Myocyte (in vitro differentiated cells): Measurements from ENCODE around the gene CACNG8. TPM values are rescaled to one million over a fixed set of nuclear protein-coding genes. Genes with fewer than 3 reads are reported as not detected.
"Not testable (repeated sequence)": the region's sequence is repeated elsewhere in the genome, so short reads cannot be mapped to it uniquely, and the experiment has no call there.

Experiments
- DNase-seq: peaks from one replicate; pipeline ENCODE4 v3.0.0-alpha.2; 2012; ENCODE audit warnings: low read depth
- polyA plus RNA-seq: library from polyadenylated mRNA; unstranded; fragments of >200 nt; gene quantifications from one replicate; pipeline ENCODE4 v1.2.1, GENCODE V29; 2012; ENCODE audit warnings: missing spikeins
- total RNA-seq: library from RNA; depleted of rRNA; stranded (reverse); fragments of >200 nt; gene quantifications from 2 replicates; pipeline ENCODE4 v1.2.3, GENCODE V29; 2014

The CACNG8 gene
- total RNA-seq = 0.03 TPM in 1 of 2 replicates, not detected in the other
- polyA plus RNA-seq = 0.03 TPM

DNA sequence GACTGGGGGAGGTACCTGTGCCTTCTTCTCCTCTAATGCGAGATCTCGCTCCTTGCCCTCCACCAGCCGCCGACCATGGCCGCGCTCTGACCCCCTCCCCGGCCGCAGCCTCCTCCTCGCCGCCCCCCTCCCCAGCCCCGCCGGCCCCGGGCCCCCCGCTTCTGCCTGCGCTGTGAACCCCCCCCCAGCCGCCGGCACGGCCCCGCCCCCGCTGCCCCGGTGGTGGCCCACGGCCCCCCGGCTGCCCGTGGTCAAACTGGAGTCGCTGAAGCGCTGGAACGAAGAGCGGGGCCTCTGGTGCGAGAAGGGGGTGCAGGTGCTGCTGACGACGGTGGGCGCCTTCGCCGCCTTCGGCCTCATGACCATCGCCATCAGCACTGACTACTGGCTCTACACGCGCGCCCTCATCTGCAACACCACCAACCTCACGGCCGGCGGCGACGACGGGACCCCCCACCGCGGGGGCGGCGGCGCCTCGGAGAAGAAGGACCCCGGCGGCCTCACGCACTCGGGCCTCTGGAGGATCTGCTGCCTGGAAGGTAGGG, at the start of gene CACNG8:
Gene CACNG8 (plus strand): TSS at position 51 of the 545 bp plus-strand sequence.
- no peak for DNase-seq

DNA sequence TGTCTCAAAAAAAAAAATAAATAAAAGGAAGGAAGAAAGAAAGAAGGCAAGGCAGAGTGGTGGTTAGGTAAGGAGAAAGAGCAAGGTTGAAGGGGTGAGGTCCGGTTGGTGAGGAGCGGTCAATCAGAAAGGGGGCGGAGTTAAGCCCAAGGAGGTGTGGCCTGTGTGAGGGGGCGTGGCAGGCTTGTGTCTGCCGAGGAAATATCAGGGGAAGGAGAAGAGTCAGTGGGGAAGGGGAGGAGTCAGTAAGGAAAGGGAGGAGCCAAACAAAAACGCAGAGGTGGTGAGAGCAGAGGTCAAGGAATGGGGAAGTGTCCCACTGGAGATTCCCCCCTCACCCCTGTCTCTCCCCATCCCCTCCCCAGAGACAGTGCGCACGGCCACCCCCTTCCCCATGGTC, 47.7 kb upstream of the CACNG8 start:
- DNase-seq = no peak

DNA sequence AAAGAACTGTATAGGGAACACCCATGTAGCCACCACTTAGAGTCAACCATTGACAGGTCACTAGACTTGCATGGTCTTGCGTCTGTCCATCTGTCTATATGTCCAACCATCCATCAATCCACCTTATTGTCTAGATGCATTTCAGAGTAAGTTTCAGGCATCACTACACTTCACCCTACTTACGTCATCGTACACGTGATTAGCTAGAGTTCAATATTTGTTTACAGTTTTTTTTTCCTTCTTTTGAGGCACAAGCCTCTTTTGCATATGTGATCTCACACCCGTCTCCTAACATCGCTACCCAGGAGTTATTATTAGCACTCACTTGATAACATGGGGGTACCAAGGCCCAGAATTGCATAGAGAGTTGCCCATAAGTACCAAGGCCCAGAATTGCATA, 46.7 kb upstream of the CACNG8 start:
- no peak for DNase-seq

DNA sequence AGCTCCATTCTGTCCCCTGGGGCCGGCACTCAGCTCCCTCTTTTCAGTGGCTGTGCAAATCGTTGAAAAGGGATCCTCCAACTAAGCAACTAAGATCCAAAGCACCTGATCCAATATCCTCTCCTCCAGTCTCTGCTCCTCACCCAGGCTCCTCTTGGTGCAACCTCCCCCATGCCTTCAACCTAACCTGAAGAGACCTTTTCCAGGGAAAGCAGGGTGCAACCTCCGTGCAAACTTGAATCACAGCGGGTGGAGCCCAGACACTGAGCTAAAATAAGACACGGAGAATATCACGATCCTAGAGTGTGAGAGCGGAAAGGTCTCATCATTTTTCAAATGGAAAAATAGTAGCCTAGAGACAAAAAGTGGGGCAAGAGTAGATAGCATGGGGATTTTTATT, 45.4 kb upstream of the CACNG8 start:
- no peak for DNase-seq

DNA sequence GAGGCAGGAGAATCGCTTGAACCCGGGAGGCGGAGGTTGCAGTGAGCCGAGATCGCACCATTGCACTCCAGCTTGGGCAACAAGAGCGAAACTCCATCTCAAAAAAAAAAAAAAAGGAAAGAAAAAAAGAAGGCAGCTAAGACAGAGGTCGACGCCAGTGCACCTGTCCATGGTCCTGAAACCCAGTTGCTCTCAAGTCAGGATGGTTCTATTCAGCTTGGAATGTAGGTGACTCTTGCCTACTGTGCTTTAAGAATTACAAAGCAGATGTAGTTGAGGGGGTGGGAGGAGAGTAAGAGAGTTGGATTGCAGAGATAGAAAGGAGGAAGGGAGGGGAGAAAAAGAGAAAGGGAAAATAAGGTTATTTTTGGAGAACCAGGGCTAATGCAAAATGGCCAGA, 35.0 kb upstream of the CACNG8 start:
- peak; percentile 71 for DNase-seq

DNA sequence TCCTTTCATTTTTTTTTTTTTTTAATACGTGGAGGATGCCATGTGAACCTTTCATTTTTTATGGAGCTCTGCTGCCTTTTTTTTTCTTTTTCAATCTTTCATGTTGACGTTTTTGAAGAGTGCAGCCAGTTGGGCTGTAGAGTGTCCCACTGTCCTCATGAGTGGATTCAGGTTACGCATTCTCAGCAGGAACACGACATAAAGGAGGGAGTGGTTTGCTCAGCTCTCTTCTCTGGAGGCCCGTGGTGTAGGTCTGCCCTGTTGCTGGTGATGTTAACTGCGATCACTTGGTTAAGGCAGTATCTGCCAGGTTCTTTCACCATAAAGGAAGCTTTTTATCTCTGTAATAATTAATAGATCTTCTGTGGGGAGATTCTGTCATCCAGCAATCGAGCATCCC, 26.7 kb upstream of the CACNG8 start:
- peak; percentile 5 for DNase-seq

DNA sequence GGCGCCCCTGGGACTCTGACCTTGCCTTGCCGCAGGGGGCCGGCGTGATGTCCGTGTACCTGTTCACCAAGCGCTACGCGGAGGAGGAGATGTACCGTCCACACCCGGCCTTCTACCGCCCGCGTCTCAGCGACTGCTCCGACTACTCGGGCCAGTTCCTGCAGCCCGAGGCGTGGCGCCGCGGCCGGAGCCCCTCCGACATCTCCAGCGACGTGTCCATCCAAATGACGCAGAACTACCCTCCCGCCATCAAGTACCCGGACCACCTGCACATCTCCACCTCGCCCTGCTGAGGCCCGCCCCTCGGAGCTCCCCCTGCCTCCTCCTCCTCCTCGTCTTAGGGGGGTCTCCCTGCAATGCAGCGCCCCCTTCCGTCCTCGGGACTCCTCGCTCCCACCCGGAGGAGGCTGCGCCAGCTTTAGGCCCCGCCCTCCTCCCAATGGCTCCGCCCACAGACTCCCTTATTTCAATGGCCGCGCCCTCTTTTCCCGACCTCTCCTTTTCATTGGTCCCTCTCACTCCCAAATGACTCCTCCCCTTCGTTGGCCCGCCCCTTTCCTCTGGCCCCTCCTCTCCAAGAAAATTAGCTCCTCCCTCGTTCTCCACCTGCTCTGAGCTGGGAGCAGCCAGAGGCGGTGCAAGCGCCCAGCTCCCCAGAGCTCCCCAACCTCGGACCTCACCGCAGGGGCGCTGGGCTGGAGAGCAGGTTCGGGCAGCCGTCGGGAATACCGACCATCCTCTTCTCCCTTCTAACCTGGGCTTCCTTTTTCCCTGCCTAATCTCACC, 20.5 kb upstream of the CACNG8 start:
- DNase-seq = no peak

DNA sequence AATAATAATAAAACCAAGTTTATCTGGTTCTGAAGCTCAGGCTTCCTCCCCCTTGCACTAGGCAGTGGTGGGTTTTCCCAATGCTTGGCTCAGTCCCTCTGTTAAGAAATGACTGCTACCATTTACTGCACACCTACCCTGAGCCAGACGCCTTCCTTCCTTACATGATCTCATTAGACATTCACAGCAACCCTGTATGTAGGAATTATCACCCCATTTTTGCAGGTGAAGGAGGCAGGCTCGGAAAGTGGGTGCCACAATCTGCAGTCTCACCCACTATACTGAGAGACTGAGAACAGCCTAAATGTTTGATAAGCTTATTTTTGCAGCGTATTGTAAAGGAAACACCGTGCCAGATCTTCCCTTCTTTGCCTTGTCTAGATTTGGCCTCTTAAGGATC, 18.3 kb upstream of the CACNG8 start:
- DNase-seq = no peak

DNA sequence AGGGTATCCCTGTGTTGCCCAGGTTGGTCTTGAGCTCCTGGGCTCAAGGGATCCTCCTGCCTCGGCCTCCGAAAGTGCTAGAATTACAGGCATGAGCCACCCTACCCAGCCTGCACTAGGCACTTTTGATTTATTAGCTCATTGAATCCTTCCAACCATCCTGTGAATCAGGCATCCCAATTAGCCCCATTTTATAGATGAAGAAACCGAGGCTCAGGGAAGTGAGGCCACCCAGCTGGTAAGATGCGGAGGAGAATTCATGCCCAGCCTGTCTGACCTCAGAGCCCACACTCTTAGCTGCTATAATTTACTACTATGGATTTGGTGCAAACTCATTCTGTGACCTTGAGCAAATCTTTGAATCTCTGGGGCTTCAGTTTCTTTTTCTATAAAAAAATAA, 17.8 kb upstream of the CACNG8 start:
- DNase-seq = no peak

DNA sequence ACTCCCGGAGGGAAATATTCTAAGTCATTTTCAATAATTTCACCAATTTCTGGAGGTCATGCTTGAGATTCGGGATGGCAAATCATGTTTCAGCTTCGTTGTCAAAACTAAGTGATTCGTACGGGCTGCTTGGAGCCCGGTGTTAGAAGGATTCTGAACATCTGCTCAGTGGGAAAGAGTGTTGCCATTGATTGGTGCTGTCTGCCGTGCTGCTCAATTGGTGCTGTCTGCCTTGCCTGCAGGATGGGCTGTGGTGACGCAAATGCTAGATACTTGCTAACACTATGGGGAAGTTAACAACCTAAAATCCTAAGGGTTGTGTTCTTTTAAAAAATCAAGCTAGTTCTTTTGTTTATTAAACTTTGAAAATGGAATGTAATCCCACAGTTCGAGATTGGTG, 17.3 kb upstream of the CACNG8 start:
- DNase-seq = peak; percentile 9

DNA sequence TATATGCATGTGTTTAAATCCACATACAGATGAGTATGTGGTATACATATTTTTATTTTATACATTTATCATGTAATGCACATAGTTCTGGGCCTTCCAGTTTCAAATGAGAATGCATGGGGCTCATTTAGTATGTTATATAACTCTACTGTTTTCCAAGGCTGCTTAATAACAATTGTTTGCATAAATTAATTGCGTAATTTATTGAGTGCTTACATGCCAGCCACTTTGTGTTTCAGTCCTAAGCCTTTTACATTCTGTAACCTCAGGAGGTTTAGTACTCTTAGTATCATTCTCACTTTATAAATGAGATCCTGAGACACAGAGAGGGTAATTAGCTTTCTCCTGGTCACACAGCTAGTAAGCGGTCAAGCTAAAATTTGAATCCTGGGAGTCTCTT, 16.7 kb upstream of the CACNG8 start:
- DNase-seq = no peak

DNA sequence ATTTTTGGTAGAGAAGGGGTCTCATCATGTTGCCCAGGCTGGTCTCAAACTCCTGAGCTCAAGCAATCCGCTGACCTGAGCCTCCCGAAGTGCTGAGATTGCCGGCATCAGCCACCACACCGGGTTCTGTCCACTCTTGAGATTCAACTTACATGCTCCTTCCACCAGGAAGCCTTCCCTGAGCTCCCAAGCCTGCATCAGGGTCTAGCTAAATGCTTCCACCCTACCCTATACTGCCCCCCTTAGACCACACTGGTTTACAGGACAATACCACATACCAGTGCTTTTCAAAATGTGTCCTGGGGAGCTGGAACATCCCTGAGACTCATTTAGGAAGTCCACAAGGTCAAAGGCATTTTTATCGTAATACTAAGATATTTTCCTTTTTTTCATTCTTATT, 15.1 kb upstream of the CACNG8 start:
- no peak for DNase-seq

DNA sequence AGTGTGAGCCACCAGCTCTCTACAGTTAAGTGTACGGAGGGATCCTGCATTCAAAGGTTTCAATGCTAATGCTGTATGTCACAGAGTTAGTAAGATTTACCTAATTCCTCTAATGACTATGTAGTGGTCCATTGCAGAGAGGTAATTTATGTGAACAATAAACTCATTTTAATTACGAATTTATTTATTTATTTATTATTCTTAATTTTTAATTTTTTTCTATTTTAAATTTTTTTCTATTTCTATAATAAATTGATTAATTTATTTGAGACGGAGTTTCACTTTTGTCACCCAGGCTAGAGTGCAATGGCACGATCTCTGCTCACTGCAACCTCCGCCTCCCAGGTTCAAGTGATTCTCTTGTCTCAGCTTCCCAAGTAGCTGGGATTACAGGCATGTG, 14.1 kb upstream of the CACNG8 start:
- DNase-seq = not testable (repeated sequence)

DNA sequence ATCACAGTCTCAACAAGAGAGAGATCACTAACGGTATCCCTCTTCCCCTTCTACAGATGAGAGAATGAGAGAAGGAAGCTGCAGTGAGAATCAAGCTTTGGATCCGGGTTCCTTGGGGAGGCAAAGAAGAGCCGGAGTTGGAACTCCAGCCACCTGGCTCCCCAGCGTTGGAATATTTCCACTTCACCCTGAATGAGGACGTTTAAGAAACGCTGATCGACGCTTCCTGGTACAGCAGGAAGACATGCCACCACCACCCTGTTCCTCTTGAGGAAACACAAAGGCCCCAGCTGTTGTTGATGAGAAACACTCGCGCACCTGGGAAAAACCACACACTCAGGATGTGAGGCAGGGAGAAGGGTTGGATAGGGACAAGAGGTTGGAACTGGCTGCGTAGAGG, 11.3 kb upstream of the CACNG8 start:
- DNase-seq = no peak

DNA sequence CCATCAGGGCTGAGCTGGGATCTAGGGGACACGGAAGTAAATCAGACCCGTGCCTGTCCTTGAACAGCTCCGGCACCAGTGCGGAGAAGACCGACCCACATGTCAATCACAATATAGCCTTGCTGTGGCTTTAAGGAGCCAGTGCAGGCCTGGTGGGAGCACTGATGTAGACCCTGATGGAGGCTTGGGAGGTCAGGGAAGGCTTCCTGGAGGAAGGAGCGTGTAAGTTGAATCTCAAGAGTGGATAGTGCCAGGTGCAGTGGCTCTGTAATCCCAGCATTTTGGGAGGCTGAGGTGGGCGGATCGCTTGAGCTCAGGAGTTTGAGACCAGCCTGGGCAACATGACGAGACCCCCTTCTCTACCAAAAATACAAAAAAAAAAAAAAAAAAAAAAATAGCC, 10.8 kb upstream of the CACNG8 start:
- DNase-seq = no peak

DNA sequence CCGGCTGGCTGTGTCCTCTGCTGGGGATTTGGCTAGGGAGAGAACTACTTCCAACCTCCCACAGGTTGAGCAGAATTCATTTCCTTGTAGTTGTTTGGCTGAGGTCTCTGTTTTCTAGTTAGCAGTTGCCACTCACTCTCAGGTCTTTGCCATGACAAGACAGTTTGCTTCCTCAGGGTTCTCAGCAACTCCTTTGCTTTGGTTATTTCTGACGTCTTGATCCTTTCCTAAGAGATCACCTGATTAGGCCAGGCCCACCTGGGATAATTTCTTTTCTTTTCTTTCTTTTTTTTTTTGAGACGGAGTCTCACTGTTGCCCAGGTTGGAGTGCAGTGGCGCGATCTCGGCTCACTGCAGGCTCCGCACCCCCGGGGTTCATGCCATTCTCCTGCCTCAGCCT, 9.4 kb upstream of the CACNG8 start:
- DNase-seq = no peak

DNA sequence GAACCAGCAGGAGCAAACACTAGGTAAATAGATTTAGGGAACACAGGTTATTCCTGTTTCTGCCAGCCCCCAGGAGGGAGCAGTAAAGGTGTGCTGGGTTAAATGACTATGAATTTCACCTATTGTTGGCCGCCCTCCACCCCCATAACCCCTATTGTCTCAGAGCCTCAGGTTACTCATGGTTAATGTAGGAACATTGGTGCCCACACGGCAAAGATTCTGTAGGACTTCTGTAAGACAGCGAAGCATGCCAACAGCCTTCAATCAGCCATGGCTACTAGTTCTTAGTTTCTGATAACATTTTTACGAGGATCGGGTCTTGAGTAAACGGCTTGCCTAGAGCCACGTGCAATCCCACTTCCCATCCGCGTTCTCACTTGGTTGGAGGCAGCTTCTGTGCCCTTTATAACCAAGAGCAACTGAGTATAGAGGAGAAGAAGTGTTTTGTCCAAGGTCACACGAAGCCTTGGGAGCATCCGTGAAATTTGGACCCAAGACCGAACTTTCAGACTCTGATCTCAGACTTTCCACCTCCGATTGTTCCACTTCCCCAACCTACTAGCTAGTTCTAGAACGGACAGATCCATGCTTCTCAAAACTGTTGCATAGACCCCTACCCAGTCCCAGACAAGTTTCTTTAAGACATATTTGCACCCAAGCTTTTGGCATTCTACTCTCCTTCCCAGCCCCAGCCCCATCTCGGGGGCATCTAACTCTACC, 5.1 kb upstream of the CACNG8 start:
- no peak for DNase-seq

DNA sequence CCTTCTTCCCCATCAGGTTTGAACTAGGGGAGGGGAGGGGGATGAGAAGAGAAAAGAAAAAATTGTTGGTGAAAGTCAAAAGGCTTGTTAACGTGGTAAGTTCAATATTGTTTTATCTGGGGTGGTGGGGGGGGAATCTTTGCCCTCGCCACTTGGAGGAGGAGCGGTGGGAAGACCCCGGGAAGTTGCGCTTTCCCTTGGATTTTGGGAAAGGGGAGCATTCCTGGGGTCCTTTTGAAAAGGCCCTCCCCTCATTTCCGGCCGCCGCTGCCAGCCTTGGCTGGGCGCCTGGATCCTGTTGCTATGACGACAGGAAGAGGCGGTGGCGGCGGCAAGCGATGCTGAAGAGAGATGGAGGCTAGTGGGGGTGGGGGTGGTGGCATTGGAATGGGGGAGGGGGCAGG, 4.6 kb upstream of the CACNG8 start:
- DNase-seq = no peak

DNA sequence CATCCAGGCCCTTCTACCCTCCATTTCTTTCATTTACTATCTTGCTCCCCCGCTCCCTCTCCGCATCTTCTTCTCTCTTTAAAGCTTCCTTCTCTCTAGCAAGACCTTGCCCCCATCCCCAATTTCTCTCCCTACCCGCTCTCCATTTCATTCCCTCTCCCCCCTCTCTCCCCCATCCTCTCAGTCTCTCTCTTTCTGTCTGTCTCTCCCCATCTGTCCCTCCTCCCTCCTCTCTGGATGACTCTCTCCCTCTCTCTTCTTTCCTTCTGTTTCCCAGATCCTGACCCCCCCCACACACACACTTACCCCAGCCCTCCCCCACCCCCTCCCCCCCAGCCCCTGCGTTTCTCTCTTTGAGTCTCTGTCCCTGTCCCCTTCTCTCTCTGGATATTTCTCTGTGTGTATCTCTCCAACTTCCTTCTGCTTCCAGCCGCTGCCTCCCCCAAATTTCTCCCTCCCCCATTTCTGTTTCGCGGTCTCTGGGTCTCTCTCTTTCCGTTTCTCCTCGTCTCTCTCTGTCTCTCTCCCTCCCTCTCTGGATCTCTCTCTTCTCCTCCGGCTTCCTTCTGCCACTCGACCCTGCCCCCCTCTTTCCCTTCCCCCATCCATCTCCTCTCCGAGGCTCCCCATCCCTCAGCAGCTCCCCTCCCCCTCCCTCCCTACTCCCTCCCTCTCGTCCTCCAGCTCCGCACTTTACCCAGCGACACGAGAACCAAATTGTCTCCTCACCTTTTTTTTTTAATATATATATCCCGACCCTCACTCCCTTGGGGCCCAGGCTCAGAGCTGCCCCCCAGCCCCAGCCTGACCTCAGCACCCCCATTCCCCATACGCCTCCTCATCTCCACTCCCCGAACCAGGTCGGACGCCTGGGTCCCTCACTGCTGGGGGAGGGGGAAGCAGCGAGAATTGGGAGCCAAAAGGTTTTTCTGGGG, 3.6 kb upstream of the CACNG8 start:
- no peak for DNase-seq

DNA sequence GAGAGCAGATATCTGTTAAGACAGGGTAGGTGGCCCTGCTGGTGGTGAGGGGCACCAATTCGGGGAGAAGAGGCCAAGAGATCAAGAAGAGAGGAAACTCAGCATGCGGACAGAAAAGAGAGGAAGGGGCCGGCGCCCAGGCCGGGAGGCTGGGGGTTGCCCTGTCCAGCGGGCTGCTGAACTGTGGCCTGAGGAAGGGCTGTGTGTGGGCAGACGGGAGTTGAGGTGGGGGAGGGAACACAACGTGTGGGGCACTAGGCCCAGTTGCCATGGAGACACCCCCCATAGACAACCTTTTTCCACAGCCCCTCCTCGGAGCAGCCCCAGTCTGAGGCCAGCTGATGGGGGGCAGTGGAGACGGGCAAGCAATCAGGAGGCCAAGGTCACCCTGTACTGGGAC, 2.5 kb upstream of the CACNG8 start:
- no peak for DNase-seq

DNA sequence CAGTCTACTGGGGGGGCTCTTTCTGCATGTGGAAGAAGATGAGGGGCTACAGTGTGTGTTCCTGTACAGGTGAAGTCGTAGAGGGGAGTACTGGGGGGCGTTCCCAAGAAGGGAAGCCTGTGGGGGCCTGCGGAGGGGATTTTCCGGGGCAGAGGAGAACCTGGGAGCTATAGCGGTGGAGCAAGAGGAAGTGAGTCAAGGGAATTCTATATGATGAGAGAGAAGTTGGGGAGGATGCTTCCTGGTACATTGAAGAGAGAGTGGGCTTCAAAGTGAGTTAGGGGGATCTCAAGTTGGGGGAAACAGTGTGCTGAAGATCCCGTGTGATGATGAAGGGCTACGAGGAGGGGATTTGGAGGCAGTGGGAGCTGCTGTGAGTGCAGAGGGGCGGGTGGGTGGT, 1.9 kb upstream of the CACNG8 start:
- DNase-seq = no peak
